GM19193 (cell line): ENCODE measurements around the gene AK1.

Experiments
- POLR2A ChIP-seq: IDR thresholded peaks from 4 replicates; pipeline ENCODE4 v1.6.1; 2011; ENCODE audit not compliant: insufficient read depth, insufficient read length; ENCODE audit errors: extremely low read depth

The AK1 gene

GRCh38 chr9:127854184-127854806 lies 23.2 kb downstream of the AK1 start, which contains the start of gene ENG:
TSS of gene ENG (minus strand) at chr9:127854658. CDS start at chr9:127854355, 303 bp downstream.
- TF ChIP-seq POLR2A = no peak

- TF ChIP-seq POLR2A = no peak
These were observed 23.9 kb downstream of the AK1 start for GRCh38 chr9:127853312-127854183.

DNA sequence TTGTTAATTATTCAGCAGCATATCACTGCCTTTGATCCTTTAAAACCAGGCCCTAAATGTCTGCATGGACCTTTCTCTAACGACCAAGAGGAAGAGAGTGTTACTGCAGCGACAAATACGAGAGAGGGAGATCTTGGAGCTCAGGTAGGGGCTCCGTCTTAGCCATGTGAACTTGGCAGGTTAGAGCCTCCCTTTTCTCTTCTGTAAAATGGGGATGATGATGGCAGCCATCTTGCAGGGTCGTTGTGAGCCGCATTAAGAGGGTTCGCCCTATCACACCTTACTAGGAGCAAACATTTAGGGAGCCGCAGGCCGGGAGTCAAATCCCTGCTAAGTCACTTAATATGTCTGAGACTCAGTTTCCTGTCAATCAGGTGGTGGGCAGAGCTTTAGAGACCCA lies 24.6 kb downstream of the AK1 start:
- TF ChIP-seq POLR2A = no peak

- TF ChIP-seq POLR2A = no peak
These were observed 27.1 kb downstream of the AK1 start for GRCh38 chr9:127850286-127850830.

DNA sequence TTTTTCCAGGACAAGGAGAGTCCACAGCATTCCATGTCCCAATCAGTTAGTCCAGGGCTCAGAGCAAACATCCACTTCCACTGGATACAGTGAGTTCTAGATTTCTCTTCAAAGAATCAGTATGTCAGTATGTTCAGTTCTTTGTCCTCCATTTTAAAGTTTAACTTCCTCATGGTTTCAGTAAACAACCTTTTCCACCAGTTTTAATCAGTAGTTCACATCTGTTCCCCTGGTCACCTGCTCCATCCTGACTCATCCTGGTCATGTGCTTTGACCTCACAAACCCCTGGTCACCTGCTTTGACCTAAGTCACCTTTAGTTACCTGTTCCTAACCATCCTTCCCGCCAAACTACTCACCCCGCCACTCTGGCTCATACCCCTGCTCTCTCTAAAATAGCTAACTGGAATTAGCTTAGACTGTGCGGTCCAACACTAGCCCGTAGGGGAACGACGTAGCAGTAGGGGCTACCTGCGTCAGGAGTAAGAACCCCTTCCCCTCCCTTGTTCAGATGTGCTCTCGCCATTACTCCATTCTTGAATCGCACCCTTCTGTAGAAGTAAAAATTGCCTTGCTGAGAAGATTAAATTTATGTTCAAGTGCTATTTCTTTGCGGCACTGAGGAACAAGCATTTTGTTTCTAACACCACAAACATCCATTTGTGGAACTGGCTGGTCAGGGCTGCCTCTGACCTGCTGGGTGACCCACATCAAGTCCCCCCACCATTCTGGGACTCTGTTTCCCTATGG lies 28.5 kb downstream of the AK1 start:
- no peak for TF ChIP-seq POLR2A

GRCh38 chr9:127847833-127848755 lies 29.4 kb downstream of the AK1 start:
- no peak for TF ChIP-seq POLR2A

DNA sequence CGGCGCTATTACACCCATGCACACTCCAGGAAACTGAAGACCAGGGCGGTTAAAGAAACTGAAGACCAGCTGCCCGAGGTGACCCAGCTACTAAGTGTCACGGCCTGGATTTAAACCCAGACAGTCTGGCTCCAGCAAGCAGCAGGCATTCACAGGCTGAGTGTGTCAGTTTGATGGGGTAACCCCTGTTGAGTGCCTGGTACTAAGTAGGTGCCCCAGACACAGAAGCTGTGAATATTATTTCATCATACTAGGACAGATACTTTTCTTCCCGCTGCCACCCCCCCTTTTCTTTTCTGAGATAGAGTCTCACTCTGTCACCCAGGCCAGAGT lies 30.3 kb downstream of the AK1 start:
- TF ChIP-seq POLR2A = no peak

DNA sequence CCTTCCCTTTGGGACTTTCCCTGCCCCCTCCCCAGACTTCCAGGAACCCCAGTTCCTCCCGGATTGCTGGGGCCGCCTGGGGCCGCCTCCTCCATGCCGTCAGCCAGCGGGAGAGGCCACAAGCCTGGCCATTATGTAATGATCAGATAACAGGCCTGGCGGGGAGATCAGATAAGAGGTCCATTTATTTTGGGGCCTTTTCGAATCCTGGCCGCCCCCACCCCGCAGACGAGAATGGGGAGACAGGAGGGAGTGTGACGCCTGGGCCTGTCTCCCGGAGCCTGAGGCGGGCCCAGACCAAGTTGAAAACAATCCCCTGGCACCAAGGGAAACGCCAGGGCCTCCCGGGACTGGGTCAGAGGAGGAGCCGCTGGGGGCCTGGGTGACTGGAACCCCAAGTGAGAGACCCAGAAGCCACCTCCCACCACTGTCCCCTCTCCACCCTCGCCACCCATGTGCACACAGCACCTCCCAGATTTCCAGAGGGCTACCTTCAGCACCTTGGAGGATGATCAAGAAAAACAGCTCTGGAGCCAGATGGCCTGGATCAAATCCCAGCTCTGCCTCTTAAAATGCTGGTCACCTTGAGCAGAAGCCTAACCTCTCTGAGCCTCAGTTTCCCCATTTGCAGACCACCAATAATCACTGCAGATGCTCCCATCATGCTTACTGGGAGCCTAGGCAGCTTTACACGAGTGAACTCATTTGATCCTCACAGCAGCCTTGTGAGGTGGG lies 30.9 kb downstream of the AK1 start:
- TF ChIP-seq POLR2A = no peak

GRCh38 chr9:127844821-127845359 lies 32.6 kb downstream of the AK1 start:
- TF ChIP-seq POLR2A = no peak

GRCh38 chr9:127841087-127841835 lies 36.2 kb downstream of the AK1 start:
- TF ChIP-seq POLR2A = no peak

DNA sequence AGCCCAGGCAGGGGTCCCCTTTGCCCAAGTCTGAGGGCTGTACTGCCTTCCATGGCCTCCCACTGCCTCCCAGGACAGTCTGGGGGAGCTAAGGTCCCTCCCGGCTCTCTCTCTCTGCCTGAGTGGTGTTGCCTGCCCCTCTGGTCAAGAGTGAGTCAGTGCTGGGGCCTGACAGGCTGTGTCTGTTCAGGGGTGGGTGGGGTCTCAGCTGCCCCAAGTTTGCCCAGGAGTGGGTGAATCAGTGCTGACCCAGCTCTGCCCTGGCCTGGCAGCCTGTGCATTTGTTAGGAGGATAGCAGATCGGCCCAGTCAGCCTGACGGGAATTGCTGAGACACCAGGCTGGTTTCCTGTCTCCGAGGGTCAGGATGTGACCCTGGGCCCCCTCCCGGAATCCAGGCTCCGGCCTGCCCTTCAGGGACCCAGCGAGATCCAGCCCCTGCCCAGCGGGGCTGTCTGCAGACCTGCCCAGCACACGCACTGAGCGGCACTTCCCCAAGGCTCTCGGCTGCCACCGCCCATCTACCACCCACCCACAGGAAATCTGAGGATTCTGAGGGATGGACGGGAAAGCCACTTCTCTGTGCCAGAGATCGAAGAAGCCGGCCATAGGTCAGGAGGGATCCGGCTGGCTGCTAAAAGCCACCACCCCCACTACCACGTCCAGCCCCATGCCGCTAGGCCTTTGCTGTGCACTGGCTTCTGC lies 38.9 kb downstream of the AK1 start:
- TF ChIP-seq POLR2A = no peak

DNA sequence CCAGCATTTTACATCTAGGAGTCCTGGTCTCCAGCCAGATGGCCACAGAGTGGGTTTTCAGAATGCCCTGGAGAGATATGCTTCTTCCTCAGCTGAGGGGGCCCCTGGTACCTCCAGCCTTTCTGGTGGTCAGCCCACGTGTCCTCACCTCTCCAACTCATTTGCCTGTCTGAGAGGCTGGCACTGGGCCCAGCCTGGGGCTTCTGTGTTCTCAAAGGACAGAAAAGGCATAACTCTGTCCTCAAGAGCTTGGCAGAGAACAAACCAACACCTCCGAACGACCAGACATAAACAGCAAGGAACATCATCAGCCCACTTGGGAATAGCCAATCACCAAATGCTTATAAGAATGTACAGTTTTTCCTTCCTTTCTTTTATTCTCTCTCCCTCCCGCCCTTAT lies 40.1 kb downstream of the AK1 start:
- no peak for TF ChIP-seq POLR2A

GRCh38 chr9:127835991-127836516 lies 41.4 kb downstream of the AK1 start:
- no peak for TF ChIP-seq POLR2A
